ENCODE data around the gene CCDC57. TPM values are rescaled to one million over a fixed set of nuclear protein-coding genes. Genes with fewer than 3 reads are reported as not detected.

CCDC57 gene
- total RNA-seq, 2 experiments from 2014 or later, result 129 to 135 TPM

DNA sequence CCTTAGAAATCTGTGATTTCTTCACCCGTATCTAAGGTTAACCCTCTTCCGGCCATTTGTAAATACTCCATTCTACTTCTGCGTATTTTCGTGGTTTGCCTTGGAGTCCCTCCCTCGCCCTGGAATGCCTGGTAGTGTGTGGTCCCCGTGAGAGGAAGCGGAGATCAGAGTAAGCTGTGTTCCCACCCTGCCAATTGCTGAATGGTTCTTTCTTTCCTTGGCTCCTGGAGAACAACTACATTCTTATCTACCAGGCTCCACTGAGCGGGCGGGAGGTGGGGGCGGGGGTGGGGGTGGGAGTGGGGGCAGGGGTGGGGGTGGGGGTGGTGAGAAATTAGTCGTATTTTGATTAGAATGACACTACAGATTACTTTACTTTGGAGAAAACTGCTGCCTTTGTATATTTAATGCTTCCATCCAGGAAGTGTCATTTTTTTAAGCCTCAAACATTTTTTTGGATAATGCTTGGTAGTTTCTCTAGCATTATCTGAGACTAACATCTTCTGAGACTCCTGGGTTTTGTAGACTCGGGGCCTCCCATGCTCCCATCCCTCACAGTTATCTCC, 93.7 kb downstream of the CCDC57 start:
- no peaks in the 10 kb centered on the region for H3K27me3 Mint-ChIP-seq
- H3K4me1 Mint-ChIP-seq (ENCODE audit: low read depth), result peaks cover 50% of the 10 kb centered on the region
- TF ChIP-seq, protein P1, sequence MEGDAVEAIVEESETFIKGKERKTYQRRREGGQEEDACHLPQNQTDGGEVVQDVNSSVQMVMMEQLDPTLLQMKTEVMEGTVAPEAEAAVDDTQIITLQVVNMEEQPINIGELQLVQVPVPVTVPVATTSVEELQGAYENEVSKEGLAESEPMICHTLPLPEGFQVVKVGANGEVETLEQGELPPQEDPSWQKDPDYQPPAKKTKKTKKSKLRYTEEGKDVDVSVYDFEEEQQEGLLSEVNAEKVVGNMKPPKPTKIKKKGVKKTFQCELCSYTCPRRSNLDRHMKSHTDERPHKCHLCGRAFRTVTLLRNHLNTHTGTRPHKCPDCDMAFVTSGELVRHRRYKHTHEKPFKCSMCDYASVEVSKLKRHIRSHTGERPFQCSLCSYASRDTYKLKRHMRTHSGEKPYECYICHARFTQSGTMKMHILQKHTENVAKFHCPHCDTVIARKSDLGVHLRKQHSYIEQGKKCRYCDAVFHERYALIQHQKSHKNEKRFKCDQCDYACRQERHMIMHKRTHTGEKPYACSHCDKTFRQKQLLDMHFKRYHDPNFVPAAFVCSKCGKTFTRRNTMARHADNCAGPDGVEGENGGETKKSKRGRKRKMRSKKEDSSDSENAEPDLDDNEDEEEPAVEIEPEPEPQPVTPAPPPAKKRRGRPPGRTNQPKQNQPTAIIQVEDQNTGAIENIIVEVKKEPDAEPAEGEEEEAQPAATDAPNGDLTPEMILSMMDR (IDR thresholded peaks at IDR 0.05), result no peak
- H3K9me3 Mint-ChIP-seq, result no peaks in the 10 kb centered on the region
- CTCF ChIA-PET, result interaction anchor here (1.6 kb wide), 1 partner anchor 35 kb away, joined by 7 read pairs; no protein-coding TSS in a partner anchor
- H3K4me1 ChIP-seq (ENCODE audit: insufficient read depth, low read length), result peaks cover 44% of the 10 kb centered on the region
- POLR2A ChIA-PET, result interaction anchor here (0.6 to 1.6 kb wide), 3 partner anchors 8 to 130 kb away, joined by 3 to 7 read pairs (median 3); no protein-coding TSS in a partner anchor
- H3K27ac Mint-ChIP-seq, result peak overlapping the region; percentile 92
- no peaks in the 10 kb centered on the region for H3K9me3 ChIP-seq (ENCODE audit: control insufficient read depth in 1 of 2, insufficient read depth in 1 of 2, low read length in 2 of 2)
- intact Hi-C loops (cut with DNase I, micrococcal nuclease), result no loop called here
- no peak overlapping the region for H3K27ac ChIP-seq (ENCODE audit: low read depth in 1 of 2, low read length in 2 of 2)
- no peak overlapping the region for H3K4me3 ChIP-seq (ENCODE audit: low read length)
- H3K27me3 ChIP-seq (ENCODE audit: control insufficient read depth in 1 of 2, insufficient read depth in 2 of 2, low read length in 2 of 2), result no peaks in the 10 kb centered on the region
- no peak overlapping the region for H3K4me3 Mint-ChIP-seq
- H3K36me3 ChIP-seq (ENCODE audit: insufficient read depth, low read length), result no peaks in the 10 kb centered on the region
- DNase-seq (no peak), ATAC-seq (ENCODE audit: poor library complexity) (no peak)
- H3K36me3 Mint-ChIP-seq (ENCODE audit: low read depth), result peaks cover 6% of the 10 kb centered on the region

DNA sequence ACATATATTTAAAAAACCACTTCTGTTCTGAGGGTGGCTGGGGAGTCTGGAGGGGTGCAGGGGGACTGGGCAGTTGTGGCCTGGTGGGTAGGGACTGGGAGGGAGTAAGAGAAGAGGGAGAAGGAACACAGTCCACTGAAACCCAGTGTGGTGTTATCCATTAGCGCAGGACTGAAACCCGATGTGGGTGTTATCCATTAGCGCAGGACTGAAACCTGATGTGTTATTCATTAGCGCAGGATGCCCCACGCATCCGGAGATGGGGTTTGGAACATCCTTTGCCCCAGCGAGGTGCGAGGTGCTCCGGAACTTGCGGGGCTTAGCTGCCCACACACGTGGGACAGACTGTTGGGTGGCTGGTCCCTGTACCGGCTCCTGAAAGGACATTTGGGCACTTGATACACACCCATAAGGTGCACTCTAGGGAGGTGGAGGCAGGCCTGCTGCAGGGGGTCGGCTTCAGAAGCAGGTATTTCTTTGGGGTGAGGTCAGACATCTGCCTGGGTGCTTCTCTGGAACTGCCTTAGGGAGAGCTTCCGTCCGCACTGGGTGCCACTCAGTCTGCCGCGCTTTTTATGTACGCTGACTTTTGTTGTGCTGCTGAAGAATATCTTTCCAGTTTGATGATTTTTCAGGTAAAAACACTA, 94.4 kb downstream of the CCDC57 start:
- peaks cover 43% of the 10 kb centered on the region for H3K4me1 ChIP-seq (ENCODE audit: insufficient read depth, low read length)
- ATAC-seq (ENCODE audit: poor library complexity) (no peak), DNase-seq (no peak)
- TF ChIP-seq, protein P1 (IDR thresholded peaks at IDR 0.05), result no peak
- no peak overlapping the region for H3K27ac ChIP-seq (ENCODE audit: low read depth in 1 of 2, low read length in 2 of 2)
- H3K36me3 ChIP-seq (ENCODE audit: insufficient read depth, low read length), result no peaks in the 10 kb centered on the region
- intact Hi-C loops (cut with DNase I, micrococcal nuclease), result no loop called here
- no peak overlapping the region for H3K4me3 ChIP-seq (ENCODE audit: low read length)
- no peak overlapping the region for H3K4me3 Mint-ChIP-seq
- H3K36me3 Mint-ChIP-seq (ENCODE audit: low read depth), result peaks cover 12% of the 10 kb centered on the region
- H3K4me1 Mint-ChIP-seq (ENCODE audit: low read depth), result peaks cover 44% of the 10 kb centered on the region
- no peaks in the 10 kb centered on the region for H3K27me3 Mint-ChIP-seq
- H3K9me3 Mint-ChIP-seq, result no peaks in the 10 kb centered on the region
- ChIA-PET POLR2A (interaction anchor here (0.6 to 1.6 kb wide), 3 partner anchors 9 to 129 kb away, joined by 3 to 7 read pairs (median 3); no protein-coding TSS in a partner anchor), CTCF (no interaction called here)
- H3K27me3 ChIP-seq (ENCODE audit: control insufficient read depth in 1 of 2, insufficient read depth in 2 of 2, low read length in 2 of 2), result no peaks in the 10 kb centered on the region
- H3K9me3 ChIP-seq (ENCODE audit: control insufficient read depth in 1 of 2, insufficient read depth in 1 of 2, low read length in 2 of 2), result no peaks in the 10 kb centered on the region
- H3K27ac Mint-ChIP-seq, result peak overlapping the region; percentile 44

DNA sequence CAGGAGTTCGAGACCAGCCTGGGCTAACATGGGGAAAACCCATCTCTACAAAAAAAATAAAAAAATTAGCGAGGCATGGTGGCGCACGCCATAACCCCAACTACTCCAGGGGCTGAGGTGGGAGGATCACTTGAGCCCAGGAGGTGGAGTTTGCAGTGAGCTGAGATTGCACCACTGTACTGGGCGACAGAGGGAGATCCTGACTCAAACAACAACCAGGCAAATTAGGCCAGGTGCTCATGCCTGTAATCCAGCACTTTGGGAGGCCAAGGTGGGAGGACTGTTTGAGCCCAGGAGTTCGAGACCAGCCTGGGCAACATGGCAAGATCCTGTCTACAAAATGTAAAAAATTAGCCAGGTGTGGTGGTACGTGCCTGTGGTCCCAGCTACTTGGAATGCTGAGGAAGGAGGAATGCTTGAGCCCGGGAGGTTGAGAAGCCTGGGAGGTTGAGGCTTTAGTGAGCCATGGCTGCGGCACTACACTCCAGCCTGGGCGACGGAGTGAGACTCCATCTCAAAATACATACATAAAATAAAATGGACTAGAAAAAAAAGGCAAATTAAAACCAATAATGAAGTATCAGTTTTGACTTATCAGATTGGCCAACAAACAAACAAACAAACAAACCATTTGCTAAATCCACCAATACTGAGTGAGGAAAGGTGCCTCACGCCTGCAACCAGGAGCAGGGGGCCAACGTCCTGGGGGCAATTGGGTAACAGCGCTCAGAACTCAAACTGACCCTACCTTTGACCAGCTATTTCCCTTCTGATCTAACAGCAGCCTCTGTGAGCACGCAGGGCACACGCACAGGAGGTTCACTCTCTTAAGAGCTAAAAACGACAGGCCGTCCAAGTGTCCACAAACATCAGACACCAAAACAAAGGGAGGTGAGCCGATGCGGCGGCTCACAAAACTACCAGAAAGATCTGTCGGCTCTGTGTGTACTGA, 95.2 kb downstream of the CCDC57 start:
- intact Hi-C loops (cut with DNase I, micrococcal nuclease), result no loop called here
- TF ChIP-seq, protein P1 (IDR thresholded peaks at IDR 0.05), result no peak
- ATAC-seq (ENCODE audit: poor library complexity), result no peak
- H3K9me3 Mint-ChIP-seq, result no peaks in the 10 kb centered on the region
- no peak for DNase-seq
- H3K4me1 ChIP-seq (ENCODE audit: insufficient read depth, low read length), result peaks cover 34% of the 10 kb centered on the region
- peaks cover 4% of the 10 kb centered on the region for H3K36me3 ChIP-seq (ENCODE audit: insufficient read depth, low read length)
- POLR2A ChIA-PET, result interaction anchor here (1.6 kb wide), 1 partner anchor 9 kb away, joined by 7 read pairs; no protein-coding TSS in a partner anchor
- CTCF ChIA-PET, result no interaction called here
- peaks cover 17% of the 10 kb centered on the region for H3K36me3 Mint-ChIP-seq (ENCODE audit: low read depth)
- no peaks in the 10 kb centered on the region for H3K27me3 Mint-ChIP-seq
- no peak overlapping the region for H3K27ac ChIP-seq (ENCODE audit: low read depth in 1 of 2, low read length in 2 of 2)
- no peaks in the 10 kb centered on the region for H3K9me3 ChIP-seq (ENCODE audit: control insufficient read depth in 1 of 2, insufficient read depth in 1 of 2, low read length in 2 of 2)
- no peak overlapping the region for H3K27ac Mint-ChIP-seq
- no peak overlapping the region for H3K4me3 Mint-ChIP-seq
- H3K27me3 ChIP-seq (ENCODE audit: control insufficient read depth in 1 of 2, insufficient read depth in 2 of 2, low read length in 2 of 2), result no peaks in the 10 kb centered on the region
- peaks cover 36% of the 10 kb centered on the region for H3K4me1 Mint-ChIP-seq (ENCODE audit: low read depth)
- H3K4me3 ChIP-seq (ENCODE audit: low read length), result no peak overlapping the region

All from CD4-positive, alpha-beta T cell (primary cell).